Uterus (tissue), 4 donors: ENCODE data around the gene SLX1A. TPM values are rescaled to one million over a fixed set of nuclear protein-coding genes. Genes with fewer than 3 reads are reported as not detected.
A peak's percentile ranks its signal among the peaks of the same experiment; 100 is the strongest.
"Not testable (repeated sequence)": the region's sequence is repeated elsewhere in the genome, so short reads cannot be mapped to it uniquely, and the experiment has no call there.

Experiments used
- DNase-seq, 2 donors: peaks; one replicate each; pipeline ENCODE4 v3.0.0-alpha.2; 2019 to 2020
- H3K27ac ChIP-seq, 2 donors: fragments of 200-600 bp; sonication (generic); 1 replicate in 1 of 2; 2 replicates in 1 of 2; pipeline ENCODE4 v1.5.1; 2016 to 2018
- H3K27me3 ChIP-seq, 2 donors: fragments of 200-600 bp; sonication (generic); one replicate each; pipeline ENCODE4 v1.5.1; 2018 to 2019; ENCODE audit warnings: control low read depth in 1 of 2
- H3K36me3 ChIP-seq, 2 donors: fragments of 200-600 bp; sonication (generic); one replicate each; pipeline ENCODE4 v1.5.1; 2019; ENCODE audit warnings: control low read depth in 1 of 2
- H3K4me1 ChIP-seq, 2 donors: fragments of 200-600 bp; sonication (generic); one replicate each; pipeline ENCODE4 v1.5.1; 2018 to 2019; ENCODE audit warnings: control low read depth in 1 of 2
- H3K4me3 ChIP-seq, 2 donors: fragments of 200-600 bp; sonication (generic); 1 replicate in 1 of 2; 2 replicates in 1 of 2; pipeline ENCODE4 v1.5.1; 2018 to 2019; ENCODE audit warnings: mild to moderate bottlenecking in 1 of 2
- H3K9me3 ChIP-seq, 2 donors: fragments of 200-600 bp; sonication (generic); one replicate each; pipeline ENCODE4 v1.5.1; 2019; ENCODE audit warnings: control low read depth in 1 of 2
- CTCF ChIP-seq, 4 experiments: fragments of 200-600 bp in 2 of 4; fragments of 450-650 bp in 2 of 4; sonication (generic) in 2 of 4; IDR thresholded peaks; one replicate each; pipeline ENCODE4 v1.5.1; 2016 to 2019; ENCODE audit warnings: antibody characterized with exemption in 4 of 4, mild to moderate bottlenecking in 2 of 4, moderate library complexity in 1 of 4
- POLR2A ChIP-seq, 2 donors: fragments of 450-650 bp; IDR thresholded peaks; one replicate each; pipeline ENCODE4 v1.6.1; 2016; ENCODE audit warnings: antibody characterized with exemption in 2 of 2, mild to moderate bottlenecking in 1 of 2, moderate library complexity in 1 of 2
- intact Hi-C: fragments of 100-400 bp; cut with DNase I; formaldehyde crosslinking; loops from one replicate; pipeline ENCODE4 v1.15.1; 2023; ENCODE audit warnings: low total_unique reads
- total RNA-seq, 4 donors: library from RNA; depleted of rRNA in 3 of 4; stranded (reverse); fragments of >200 nt in 3 of 4; gene quantifications; one replicate each; pipeline versions ENCODE4 v1.1.0 to v1.2.4, GENCODE V29; 2014 to 2023
- donor health status: DM: yes; HTN: yes; CAD: no.

The SLX1A gene
- 100 to 1,000 TPM in 1 of 4 donors, 10 to 100 TPM in 3; 10.6 to 142 (median 41.0) TPM for total RNA-seq

DNA sequence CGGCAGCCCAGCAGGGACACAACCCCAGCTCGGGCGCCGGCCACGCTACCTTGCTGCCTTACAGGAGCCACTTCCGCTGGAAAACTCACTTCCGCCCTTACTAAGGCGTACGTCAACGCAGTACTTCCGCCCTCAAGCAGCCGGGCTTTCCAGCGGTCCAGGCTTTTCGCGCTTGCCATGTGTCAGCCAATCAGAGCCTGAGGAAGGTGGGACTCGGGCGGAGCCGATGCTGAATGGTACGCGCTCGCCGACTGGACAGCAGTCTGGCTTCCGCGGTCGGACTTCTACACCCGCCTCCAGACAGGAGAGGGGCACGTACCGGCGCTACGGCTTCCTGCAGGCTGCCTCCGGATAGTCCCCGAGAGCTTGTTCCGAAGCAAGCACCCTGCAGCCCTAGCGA lies at the start of gene SLX1A, which contains the start of gene BOLA2B:
Gene SLX1A (plus strand): TSS at position 261 of the 400 bp plus-strand sequence. CDS start 210 bp downstream, outside the sequence.
Gene BOLA2B (minus strand): TSS at position 52 of the 400 bp plus-strand sequence. CDS start 71 bp downstream, outside the sequence.
- DNase-seq, H3K27me3 ChIP-seq, H3K27ac ChIP-seq, H3K4me1 ChIP-seq, intact Hi-C loops, H3K9me3 ChIP-seq, H3K36me3 ChIP-seq: not testable (repeated sequence)
- peak within 1 kb of the TSS in 1 of 2 donors; percentile 13 for H3K4me3 ChIP-seq

DNA sequence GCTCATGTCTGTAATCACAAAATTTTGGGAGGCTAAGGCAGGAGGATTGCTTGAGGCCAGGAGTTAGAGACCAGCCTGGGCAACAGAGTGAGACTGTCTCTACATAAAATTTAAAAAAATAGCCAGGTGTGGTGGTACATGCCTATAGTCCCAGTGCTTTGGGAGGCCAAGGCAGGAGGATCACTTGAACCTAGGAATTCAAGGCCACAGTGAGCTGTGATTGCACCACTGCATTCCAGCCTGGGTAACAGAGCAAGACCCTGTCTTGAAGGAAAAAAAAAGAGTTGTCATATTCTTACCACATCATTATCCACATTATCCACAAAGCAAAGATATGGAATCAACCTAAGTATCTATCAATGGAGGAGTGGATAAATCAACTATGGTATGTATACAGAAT lies 49.7 kb upstream of the SLX1A start:
- H3K27me3 ChIP-seq, result no peaks in the 10 kb centered on the region
- no peak overlapping the region for H3K27ac ChIP-seq
- DNase-seq, result no peak
- no peak overlapping the region for H3K4me3 ChIP-seq
- no peaks in the 10 kb centered on the region for H3K36me3 ChIP-seq
- H3K4me1 ChIP-seq, result no peaks in the 10 kb centered on the region
- no peaks in the 10 kb centered on the region for H3K9me3 ChIP-seq
- no peak for TF ChIP-seq POLR2A (IDR thresholded peaks at IDR 0.05)
- no peak for TF ChIP-seq CTCF (IDR thresholded peaks at IDR 0.05)
- intact Hi-C loops, result no loop called here

- Histone ChIP-seq H3K4me1 (no peaks in the 10 kb centered on the region), H3K36me3 (no peaks in the 10 kb centered on the region), H3K4me3 (no peak overlapping the region), H3K27ac (no peak overlapping the region), H3K9me3 (no peaks in the 10 kb centered on the region), H3K27me3 (no peaks in the 10 kb centered on the region)
- DNase-seq, result no peak
- intact Hi-C loops, result no loop called here
- TF ChIP-seq CTCF (IDR thresholded peaks at IDR 0.05) (no peak), POLR2A (IDR thresholded peaks at IDR 0.05) (no peak)
Observed at GRCh38 chr16:30144917-30145316, 48.8 kb upstream of the SLX1A start.

GRCh38 chr16:30145657-30146056 lies 48.0 kb upstream of the SLX1A start:
- no peaks in the 10 kb centered on the region for H3K9me3 ChIP-seq
- TF ChIP-seq CTCF (IDR thresholded peaks at IDR 0.05) (no peak), POLR2A (IDR thresholded peaks at IDR 0.05) (no peak)
- no peaks in the 10 kb centered on the region for H3K36me3 ChIP-seq
- H3K4me3 ChIP-seq, result no peak overlapping the region
- H3K27ac ChIP-seq, result no peak overlapping the region
- H3K27me3 ChIP-seq, result no peaks in the 10 kb centered on the region
- intact Hi-C loops, result no loop called here
- DNase-seq, result no peak
- H3K4me1 ChIP-seq, result no peaks in the 10 kb centered on the region

DNA sequence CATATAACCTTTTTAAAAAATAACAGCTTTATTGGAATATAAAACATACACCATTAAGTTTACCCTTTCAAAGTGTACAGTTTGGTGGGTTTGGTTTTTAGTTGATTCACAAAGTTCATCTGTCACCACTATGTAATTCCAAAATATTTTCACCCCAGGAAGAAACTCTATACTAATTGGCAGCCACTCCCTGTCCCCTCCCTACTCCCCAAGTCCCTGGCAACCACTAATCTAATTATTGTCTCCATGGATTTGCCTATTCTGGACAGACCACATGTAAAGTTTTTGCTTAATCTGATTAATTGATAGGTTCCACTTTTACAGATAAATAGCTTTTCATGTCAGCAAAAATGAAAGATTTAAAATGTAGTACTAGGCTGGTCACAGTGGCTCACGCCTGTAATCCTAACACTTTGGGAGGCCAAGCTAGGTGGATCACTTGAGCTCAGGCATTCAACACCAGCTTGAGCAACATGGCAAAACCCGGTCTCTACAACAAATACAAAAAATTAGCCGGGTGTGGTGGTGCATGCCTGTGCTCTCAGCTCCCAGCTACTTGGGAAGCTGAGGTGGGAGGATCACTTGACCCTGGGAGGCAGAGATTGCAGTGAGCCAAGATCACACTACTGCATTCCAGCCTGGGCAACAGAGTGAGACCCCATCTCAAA lies 45.7 kb upstream of the SLX1A start:
- no peaks in the 10 kb centered on the region for H3K36me3 ChIP-seq
- no peak for TF ChIP-seq CTCF (IDR thresholded peaks at IDR 0.05)
- TF ChIP-seq POLR2A (IDR thresholded peaks at IDR 0.05), result no peak
- no peak overlapping the region for H3K27ac ChIP-seq
- H3K4me3 ChIP-seq, result no peak overlapping the region
- no peak for DNase-seq
- no peaks in the 10 kb centered on the region for H3K27me3 ChIP-seq
- H3K4me1 ChIP-seq, result no peaks in the 10 kb centered on the region
- intact Hi-C loops, result no loop called here
- H3K9me3 ChIP-seq, result no peaks in the 10 kb centered on the region
